HG02588 (cell line): ENCODE measurements around the gene EFCAB12.

Source experiments
- ATAC-seq: cut with Tn5 transposase; IDR thresholded peaks from one replicate; pipeline ENCODE4 v1.9.1; 2021; ENCODE audit warnings: mild to moderate bottlenecking, moderate library complexity; ENCODE audit not compliant: unreplicated experiment

Gene EFCAB12

DNA sequence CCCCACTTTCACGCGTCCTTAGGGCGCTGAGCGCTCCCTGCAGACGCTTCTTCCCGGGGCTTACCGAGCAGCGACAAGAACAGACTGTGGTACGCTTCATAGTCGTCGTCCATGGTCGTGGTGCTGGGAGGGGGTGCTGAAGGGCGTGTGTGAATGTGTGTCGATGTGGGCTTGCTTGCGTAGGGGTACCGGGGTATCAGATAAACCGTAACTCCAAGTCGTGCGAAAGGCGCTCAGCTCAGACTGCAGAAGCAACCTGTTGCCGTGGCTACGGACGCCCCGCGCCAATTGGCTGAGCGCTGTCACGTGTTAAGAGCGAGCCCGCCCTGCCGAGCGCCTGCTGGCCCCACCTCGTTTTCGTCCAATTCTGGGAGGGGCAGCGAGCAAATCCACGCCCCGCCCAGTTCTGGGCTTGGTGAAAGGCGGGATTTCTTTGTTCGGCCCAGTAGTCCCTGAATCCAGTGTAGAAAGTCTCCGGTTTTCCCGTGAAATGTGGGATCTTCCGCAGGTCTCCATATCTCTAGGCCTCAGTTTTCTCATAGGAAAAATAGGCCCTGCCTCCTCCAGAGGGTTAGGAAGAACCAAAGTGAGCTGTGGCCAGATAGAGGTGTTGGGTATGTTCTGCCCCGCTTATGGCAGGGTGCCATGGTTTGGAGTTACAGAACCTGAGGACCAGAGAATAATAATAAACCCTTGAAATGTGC, at the start of gene EFCAB12:
Gene EFCAB12, minus strand, starts transcription at position 261 of the 704 bp plus-strand sequence. Its CDS starts 148 bp downstream, at position 113.
- ATAC-seq, result peak; percentile 80

GRCh38 chr3:129476586-129476985, 48.1 kb upstream of the EFCAB12 start:
- ATAC-seq, result no peak

DNA sequence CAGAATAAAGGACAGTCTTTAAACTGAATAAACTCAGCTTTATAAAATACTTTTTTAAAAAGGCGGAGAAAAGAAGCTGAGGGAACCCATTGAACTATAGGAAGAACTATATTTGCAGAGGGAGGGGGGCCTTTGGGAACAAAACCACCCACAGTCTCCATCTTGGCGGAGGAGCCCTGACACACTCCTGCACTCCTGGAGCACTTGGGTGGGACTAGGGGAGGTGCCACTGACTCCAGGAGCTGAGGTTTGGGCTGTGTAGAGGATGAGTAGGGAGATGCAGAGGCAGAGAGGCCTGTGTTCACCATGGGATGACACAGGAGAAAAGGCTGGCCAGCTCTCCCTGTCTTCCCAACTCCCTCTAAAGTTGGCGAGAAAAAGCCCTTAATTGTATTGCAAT, 47.4 kb upstream of the EFCAB12 start:
- ATAC-seq, result no peak

DNA sequence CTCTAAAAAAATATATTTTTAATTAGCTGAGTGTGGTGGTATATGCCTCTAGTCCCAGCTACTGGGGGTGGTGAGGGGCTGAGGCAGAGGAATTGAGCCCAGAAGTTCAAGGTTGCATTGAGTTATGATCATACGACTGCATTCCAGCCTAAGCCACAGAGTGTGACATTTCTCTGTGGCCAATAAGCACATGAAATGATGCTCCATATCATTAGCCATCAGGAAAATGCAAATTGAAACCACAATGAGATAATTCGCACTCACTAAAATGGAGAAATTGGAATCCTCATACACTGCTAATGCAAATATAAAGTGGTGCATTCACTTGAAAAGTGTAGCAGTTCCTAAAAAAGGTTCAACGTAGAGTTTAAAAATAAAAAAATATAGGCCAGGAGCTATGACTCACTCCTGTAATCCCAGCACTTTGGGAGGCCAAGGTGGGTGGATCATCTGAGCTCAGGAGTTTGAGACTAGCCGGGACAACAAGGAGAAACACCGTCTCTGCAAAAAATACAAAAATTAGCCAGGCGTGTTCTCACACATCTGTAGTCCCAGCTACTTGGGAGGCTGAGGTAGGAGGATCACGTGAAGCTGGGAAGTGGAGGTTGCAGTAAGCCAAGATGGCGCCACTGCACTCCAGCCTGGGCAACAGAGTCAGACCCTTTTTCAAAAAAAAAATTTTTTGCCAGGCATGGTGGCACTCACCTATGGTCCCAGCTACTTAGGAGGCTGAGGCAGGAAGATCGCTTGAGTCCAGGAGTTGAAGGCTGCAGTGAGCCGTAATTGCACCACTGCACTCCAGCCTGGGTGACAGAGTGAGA, 46.8 kb upstream of the EFCAB12 start:
- no peak for ATAC-seq

- ATAC-seq, result no peak
Observed at GRCh38 chr3:129473769-129474152, 45.3 kb upstream of the EFCAB12 start.

DNA sequence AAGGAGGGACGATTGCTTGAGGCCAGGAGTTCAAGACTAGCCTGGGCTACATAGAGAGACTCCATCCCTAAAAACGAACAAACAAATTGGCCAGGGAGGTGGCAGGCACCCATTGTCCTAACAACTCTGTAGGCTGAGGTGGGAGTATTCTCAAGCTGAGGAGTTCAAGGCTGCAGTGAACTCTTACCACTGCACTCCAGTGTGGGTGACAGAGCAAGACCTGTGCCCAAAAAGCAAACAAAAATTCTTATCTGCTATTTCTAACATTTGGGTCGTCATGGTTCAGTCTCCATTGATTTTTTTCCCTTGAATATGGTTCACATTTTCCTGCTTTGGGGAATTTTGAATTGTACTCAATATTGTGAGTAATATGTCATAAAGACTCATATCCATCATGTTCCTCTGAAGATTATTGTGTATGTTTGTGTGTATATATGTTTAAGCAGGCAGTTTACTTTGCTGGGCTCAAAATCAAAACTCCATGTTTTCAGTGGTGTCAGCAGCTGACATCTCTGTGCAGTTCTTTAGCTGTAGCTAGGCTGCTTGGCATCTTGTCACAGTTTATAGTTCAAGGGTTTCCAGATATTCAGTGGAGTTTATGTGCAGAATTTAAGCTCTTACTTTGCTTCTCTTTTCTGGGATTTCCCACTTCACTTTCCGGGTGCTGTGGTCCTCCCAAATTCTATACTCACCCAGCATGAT, 44.8 kb upstream of the EFCAB12 start:
- ATAC-seq, result no peak

DNA sequence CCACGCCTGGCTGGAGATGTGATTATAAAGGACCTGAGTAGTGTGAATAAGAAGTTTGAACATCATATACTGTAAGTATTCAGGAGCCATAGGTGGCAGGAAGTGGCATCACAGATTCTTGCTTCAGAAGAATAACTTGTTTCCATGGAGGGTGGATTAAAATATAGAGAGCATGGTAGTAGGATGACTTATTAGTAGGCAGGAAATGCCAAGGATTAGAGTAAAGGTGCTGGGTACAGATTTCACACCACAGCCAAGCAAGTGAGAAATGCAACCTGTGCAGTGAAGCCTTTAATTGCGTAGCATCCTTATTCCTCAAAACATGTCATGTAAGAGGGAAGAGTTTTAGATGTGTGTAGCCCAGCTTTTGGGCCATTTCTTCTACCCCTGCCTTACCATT, 42.4 kb upstream of the EFCAB12 start:
- no peak for ATAC-seq

GRCh38 chr3:129469026-129469425, 40.6 kb upstream of the EFCAB12 start:
- no peak for ATAC-seq

DNA sequence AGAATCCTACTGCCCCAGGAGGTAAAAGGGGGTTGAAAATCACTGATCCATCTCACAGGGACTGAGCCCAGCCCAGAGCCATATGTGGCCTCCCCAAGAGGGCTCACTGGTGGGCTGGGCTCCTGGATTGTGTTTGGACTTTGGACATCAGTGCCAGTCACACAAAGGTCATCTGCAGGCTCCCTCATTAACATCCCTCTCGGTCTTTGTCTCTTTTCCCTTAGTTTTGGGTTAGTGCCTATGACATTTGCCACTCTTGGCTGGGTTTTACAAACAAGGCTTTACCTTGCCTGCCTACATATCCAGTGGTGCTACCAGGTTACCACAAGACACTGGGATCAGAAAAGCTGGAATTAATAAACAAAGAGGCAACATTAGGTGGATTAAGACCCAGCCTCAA, 39.5 kb upstream of the EFCAB12 start:
- ATAC-seq, result no peak

DNA sequence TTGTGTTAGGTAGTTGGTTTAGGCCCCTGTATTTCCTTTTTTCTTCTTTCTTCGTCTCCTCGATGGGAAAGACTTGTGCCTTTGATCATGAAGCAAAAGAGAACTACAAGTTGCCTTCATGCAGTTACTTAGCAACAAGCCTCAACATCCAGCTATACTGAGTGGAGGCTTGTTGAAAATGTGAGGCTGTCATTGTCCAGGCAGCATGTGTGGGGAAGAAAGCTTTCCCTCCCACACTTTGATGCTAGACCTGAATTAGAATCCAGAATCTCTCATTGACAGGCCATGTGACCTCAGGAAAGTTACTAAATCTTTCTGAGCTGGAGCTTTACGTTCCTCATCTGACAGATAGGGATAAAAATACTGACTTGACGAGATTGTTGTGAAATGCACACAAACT, 35.3 kb upstream of the EFCAB12 start:
- no peak for ATAC-seq

GRCh38 chr3:129463094-129463493, 34.7 kb upstream of the EFCAB12 start:
- no peak for ATAC-seq

GRCh38 chr3:129462361-129462968, 34.0 kb upstream of the EFCAB12 start:
- ATAC-seq, result no peak

DNA sequence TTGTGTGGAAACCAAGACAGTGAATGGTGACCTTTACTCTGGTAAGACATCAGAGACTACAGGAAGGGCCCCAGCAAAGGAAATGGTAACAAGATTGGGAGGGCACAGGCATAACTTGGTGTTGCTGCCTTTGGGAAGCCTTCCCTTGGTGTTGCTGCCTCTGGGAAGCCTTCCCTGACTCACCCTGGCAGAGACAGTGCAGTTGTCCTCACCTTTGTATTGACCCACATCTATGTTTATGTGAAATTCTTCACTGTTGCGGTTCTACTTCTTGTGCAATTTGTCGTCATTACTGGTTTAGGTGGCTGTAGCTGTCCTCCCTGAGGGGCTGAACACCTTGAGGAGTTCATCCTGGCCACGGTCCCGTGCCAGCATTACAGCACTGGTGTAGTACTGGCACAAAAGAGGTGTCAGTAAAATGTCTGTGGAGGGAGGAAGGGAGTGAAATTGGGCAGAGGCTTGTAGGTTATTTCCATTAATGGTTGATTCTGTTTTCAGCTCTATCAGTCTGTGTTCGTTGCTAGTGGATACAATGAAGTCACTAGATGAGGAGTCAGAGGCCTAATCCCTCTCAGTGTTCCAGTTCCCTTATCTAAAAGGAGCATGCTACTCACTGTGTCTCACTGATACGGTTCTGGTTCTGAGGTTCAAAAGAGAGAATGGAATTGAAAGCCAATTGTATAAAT, 33.2 kb upstream of the EFCAB12 start:
- no peak for ATAC-seq

GRCh38 chr3:129461022-129461421, 32.6 kb upstream of the EFCAB12 start:
- no peak for ATAC-seq

GRCh38 chr3:129460572-129460971, 32.1 kb upstream of the EFCAB12 start:
- ATAC-seq, result no peak

- no peak for ATAC-seq
Observed at GRCh38 chr3:129460155-129460554, 31.7 kb upstream of the EFCAB12 start.

GRCh38 chr3:129453732-129454131, 25.3 kb upstream of the EFCAB12 start:
- ATAC-seq, result no peak

GRCh38 chr3:129449279-129450115, 21.1 kb upstream of the EFCAB12 start:
- ATAC-seq, result no peak

DNA sequence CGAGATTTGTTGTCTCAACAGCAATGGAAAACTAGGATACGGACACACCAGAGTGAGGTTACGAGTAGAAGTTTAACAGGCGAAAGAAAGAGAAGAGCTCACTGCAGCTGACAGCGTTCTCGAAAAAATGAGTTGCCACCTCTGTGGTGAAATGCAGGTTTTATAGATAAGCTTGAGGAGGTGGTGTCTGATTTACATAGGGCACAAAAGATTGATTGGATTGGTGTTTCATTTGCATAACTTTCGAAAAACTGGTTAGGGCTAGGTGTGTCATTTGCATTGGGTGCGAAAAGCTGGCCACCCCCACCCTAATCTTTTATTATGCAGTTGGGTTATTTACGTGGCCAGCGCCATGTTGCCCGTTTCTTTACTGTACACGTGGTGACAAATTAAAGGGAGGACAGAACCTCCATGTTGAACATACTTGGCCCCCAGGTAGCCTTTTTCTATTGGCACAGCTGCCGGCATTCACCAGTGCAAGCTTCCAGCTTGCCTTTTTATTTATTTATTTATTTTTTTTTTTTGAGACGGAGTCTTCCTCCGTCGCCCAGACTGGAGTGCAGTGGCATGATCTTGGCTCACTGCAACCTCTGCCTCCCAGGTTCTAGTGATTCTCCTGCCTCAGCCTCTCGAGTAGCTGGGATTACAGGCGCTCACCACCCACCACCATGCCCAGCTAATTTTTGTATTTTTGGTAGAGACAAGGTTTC, 19.9 kb upstream of the EFCAB12 start:
- no peak for ATAC-seq
